ENCODE results near the gene R3HDM2.

Gene R3HDM2

GRCh38 chr12:57261428-57261865, 169.4 kb downstream of the R3HDM2 start:
- TF ChIP-seq POLR2AphosphoS5 (IDR thresholded peaks at IDR 0.05; ENCODE audit: low read depth, low read length) (no peak), TAF1 (IDR thresholded peaks at IDR 0.05; ENCODE audit: borderline replicate concordance, insufficient read depth, low read length) (no peak), FOXP2 (optimal IDR thresholded peaks at IDR 0.05; ENCODE audit: borderline replicate concordance, extremely low read depth, extremely low read length, insufficient read depth) (no peak), SIN3A (IDR thresholded peaks at IDR 0.05; ENCODE audit: borderline replicate concordance, insufficient read depth, low read length) (no peak), REST (IDR thresholded peaks at IDR 0.05; ENCODE audit: insufficient read depth in 1 of 2, low read depth in 2 of 2, low read length in 2 of 2) (no peak)

GRCh38 chr12:57260366-57260765, 170.5 kb downstream of the R3HDM2 start:
- no peak for TF ChIP-seq SIN3A (IDR thresholded peaks at IDR 0.05; ENCODE audit: borderline replicate concordance, insufficient read depth, low read length)
- no peak for TF ChIP-seq TAF1 (IDR thresholded peaks at IDR 0.05; ENCODE audit: borderline replicate concordance, insufficient read depth, low read length)

GRCh38 chr12:57258977-57259970, 171.6 kb downstream of the R3HDM2 start:
- TF ChIP-seq POLR2AphosphoS5 (IDR thresholded peaks at IDR 0.05; ENCODE audit: low read depth, low read length) (no peak), FOXP2 (optimal IDR thresholded peaks at IDR 0.05; ENCODE audit: borderline replicate concordance, extremely low read depth, extremely low read length, insufficient read depth) (no peak), REST (IDR thresholded peaks at IDR 0.05; ENCODE audit: insufficient read depth in 1 of 2, low read depth in 2 of 2, low read length in 2 of 2) (no peak), SIN3A (IDR thresholded peaks at IDR 0.05; ENCODE audit: borderline replicate concordance, insufficient read depth, low read length) (no peak)

GRCh38 chr12:57255916-57256315, 174.9 kb downstream of the R3HDM2 start:
- TF ChIP-seq POLR2AphosphoS5 (IDR thresholded peaks at IDR 0.05; ENCODE audit: low read depth, low read length) (no peak), SIN3A (IDR thresholded peaks at IDR 0.05; ENCODE audit: borderline replicate concordance, insufficient read depth, low read length) (no peak), FOXP2 (optimal IDR thresholded peaks at IDR 0.05; ENCODE audit: borderline replicate concordance, extremely low read depth, extremely low read length, insufficient read depth) (no peak), TAF1 (IDR thresholded peaks at IDR 0.05; ENCODE audit: borderline replicate concordance, insufficient read depth, low read length) (no peak), REST (IDR thresholded peaks at IDR 0.05; ENCODE audit: insufficient read depth in 1 of 2, low read depth in 2 of 2, low read length in 2 of 2) (no peak)

- TF ChIP-seq SIN3A (IDR thresholded peaks at IDR 0.05; ENCODE audit: borderline replicate concordance, insufficient read depth, low read length) (no peak), FOXP2 (optimal IDR thresholded peaks at IDR 0.05; ENCODE audit: borderline replicate concordance, extremely low read depth, extremely low read length, insufficient read depth) (no peak), TAF1 (IDR thresholded peaks at IDR 0.05; ENCODE audit: borderline replicate concordance, insufficient read depth, low read length) (no peak), POLR2AphosphoS5 (IDR thresholded peaks at IDR 0.05; ENCODE audit: low read depth, low read length) (no peak), REST (IDR thresholded peaks at IDR 0.05; ENCODE audit: insufficient read depth in 1 of 2, low read depth in 2 of 2, low read length in 2 of 2) (peak; percentile 68 to 84; a peak in 3 of 4 replicates)
These were observed 176.2 kb downstream of the R3HDM2 start for GRCh38 chr12:57254506-57255280.

All from PFSK-1 (cell line).